ENCODE results near the gene OGT. TPM values are rescaled to one million over a fixed set of nuclear protein-coding genes. Genes with fewer than 3 reads are reported as not detected.

The OGT gene
- total RNA-seq, 1 donor from 2014 or later, result 65.6 TPM

DNA sequence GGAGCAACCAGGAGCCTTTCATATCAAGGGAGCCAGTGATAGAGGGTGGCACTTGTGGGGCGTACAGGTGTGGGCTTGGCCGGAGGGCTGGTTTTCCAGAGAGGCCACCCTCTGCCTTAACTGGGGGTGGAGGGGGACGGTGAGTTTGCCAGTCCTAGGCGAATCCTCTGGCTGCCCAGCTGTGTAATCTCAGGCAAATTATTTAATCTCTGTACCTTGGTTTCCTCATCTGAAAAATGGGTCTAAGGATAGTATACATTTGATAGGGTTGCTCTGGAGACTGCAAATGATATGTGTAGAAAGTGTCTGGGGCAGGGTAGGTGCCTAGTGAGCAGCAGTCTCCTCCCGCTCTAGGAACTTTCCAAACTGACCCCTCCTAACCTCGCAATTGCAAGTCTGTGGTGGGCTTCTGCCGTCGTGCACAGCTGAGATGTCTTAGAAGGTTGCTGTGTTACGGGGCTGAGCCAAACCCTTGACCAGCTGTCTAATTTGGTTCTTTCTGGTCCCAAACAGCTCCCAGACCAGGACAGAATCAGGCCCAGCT is 89.2 kb downstream of the OGT start:
- no peak for DNase-seq (ENCODE audit: low read depth in 2 of 2)

- peak in 1 of 2 donors; percentile 40 for DNase-seq (ENCODE audit: low read depth in 2 of 2)
These were observed 89.9 kb downstream of the OGT start for GRCh38 chrX:71622576-71623450.

DNA sequence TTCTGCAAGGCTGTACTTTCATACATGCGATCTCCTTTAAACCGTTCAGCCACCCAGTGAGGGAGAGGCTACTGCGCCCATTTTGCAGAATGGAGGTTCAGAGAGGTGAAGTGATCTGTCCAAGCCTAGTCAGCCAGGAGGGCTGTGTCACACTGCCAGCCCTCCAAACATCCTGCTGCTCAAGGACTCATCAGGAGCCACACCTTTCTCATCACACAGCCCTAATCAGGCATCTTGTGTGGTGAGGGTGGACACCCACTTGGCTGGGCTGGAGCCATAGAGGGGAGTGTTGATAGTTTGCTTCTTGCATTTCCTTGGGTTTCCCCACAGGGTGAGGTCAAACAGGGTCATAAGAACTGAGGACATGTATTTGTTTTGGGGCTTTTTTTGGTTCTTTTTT is 90.8 kb downstream of the OGT start:
- DNase-seq (ENCODE audit: low read depth in 2 of 2), result no peak

DNA sequence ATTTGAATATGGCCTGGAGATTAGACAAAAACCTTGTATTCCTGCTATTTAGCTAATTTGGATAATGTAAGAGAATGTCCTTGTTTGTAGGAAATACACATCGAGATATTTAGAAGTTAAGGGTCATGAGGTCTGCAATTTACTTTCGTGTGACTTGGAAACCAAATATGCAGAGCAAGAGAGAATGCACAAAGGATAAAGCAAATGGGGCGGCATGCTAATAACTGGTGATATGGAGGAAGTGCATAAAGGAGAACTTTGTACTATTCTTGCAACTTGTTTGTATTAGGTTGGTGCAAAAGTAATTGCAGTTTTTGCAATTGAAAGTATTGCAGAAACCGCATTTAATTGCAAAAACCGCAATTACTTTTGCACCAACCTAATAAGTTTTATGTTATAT is 92.6 kb downstream of the OGT start:
- no peak for DNase-seq (ENCODE audit: low read depth in 2 of 2)

Other genes with a start within 250 kb of the OGT start
- gene NONO, start 249.5 kb upstream of the OGT start, total RNA-seq, result 353 and 381 TPM in 2 replicates
- gene ITGB1BP2, start 231.4 kb upstream of the OGT start, total RNA-seq, result 0.38 and 0.64 TPM in 2 replicates
- 27.5 and 29.1 TPM in 2 replicates for gene TAF1, start 166.7 kb upstream of the OGT start, total RNA-seq
- gene GCNA, start 45.3 kb downstream of the OGT start, total RNA-seq, result 0.51 and 1.3 TPM in 2 replicates
- not detected in 2 replicates for gene CXCR3, start 85.4 kb downstream of the OGT start, total RNA-seq
- not detected in 2 replicates for gene CXorf49, start 185.2 kb downstream of the OGT start, total RNA-seq
- gene CXorf49B, start 230.2 kb downstream of the OGT start, total RNA-seq, result not detected in 2 replicates

Measured in dermis microvascular lymphatic vessel endothelial cell (primary cell).